ENCODE results near the gene TANGO6. TPM values are rescaled to one million over a fixed set of nuclear protein-coding genes. Genes with fewer than 3 reads are reported as not detected.
"Not testable (repeated sequence)": the region's sequence is repeated elsewhere in the genome, so short reads cannot be mapped to it uniquely, and the experiment has no call there.

Gene TANGO6
- total RNA-seq, 1 experiment from 2014 or later: 18.2 TPM

GRCh38 chr16:69048328-69049120, 205.2 kb downstream of the TANGO6 start:
- BruUV-seq (replicated peaks): no TSS peak
- H3K9me3 ChIP-seq: no peaks in the 10 kb centered on the region
- no peak for DNase-seq
- no peaks in the 10 kb centered on the region for H3K4me1 Mint-ChIP-seq (ENCODE audit: low read depth, unreplicated experiment)
- POLR2A ChIA-PET: no interaction called here
- H3K27me3 ChIP-seq (replicated peaks; ENCODE audit: control insufficient read depth, insufficient read depth, low read length): no peaks in the 10 kb centered on the region
- intact Hi-C loops (cut with micrococcal nuclease; ENCODE audit: unreplicated experiment): no loop called here
- no peaks in the 10 kb centered on the region for H3K27me3 Mint-ChIP-seq (ENCODE audit: insufficient read depth, unreplicated experiment)
- CTCF ChIA-PET: no interaction called here
- no peak overlapping the region for H3K4me3 ChIP-seq (ENCODE audit: low read depth, low read length)
- H3K36me3 Mint-ChIP-seq (ENCODE audit: insufficient read depth, unreplicated experiment): no peaks in the 10 kb centered on the region
- H3K9me3 Mint-ChIP-seq (ENCODE audit: unreplicated experiment): no peaks in the 10 kb centered on the region
- H3K36me3 ChIP-seq (ENCODE audit: control insufficient read depth, insufficient read depth, low read length): no peaks in the 10 kb centered on the region
- H3K4me3 Mint-ChIP-seq (ENCODE audit: unreplicated experiment): no peak overlapping the region
- H3K27ac Mint-ChIP-seq (ENCODE audit: unreplicated experiment): no peak overlapping the region
- peaks cover 5% of the 10 kb centered on the region; the same call in 1 of the 2 replicates for H3K4me1 ChIP-seq
- no peak for TF ChIP-seq CTCF (IDR thresholded peaks at IDR 0.05; ENCODE audit: insufficient read depth in 1 of 2, low read depth in 1 of 2, low read length in 1 of 2, severe bottlenecking in 1 of 2, unreplicated experiment in 1 of 2)

DNA sequence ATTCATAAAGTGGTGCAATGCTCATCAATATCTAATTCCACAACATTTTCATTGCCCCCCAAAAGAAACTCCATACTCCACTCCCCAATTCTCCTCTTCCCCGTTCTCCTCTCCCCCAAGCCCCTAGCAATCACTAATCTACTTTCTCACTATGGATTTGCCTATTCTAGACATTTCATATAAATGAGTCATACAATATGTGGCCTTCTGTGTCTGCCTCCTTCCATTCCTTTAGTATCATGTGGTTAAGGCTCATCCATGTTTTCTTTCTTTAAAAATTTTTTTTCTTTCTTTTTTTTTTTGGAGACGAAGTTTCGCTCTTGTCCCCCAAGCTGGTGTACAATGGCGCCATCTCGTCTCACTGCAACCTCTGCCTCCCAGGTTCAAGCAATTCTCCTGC, 205.8 kb downstream of the TANGO6 start:
- Histone ChIP-seq H3K27me3 (replicated peaks; ENCODE audit: control insufficient read depth, insufficient read depth, low read length) (no peaks in the 10 kb centered on the region), H3K9me3 (no peaks in the 10 kb centered on the region), H3K4me3 (ENCODE audit: low read depth, low read length) (no peak overlapping the region), H3K36me3 (ENCODE audit: control insufficient read depth, insufficient read depth, low read length) (no peaks in the 10 kb centered on the region), H3K4me1 (peaks cover 5% of the 10 kb centered on the region; the same call in 1 of the 2 replicates)
- BruUV-seq (replicated peaks): no TSS peak
- DNase-seq: no peak
- Mint-ChIP-seq H3K9me3 (ENCODE audit: unreplicated experiment) (no peaks in the 10 kb centered on the region), H3K4me1 (ENCODE audit: low read depth, unreplicated experiment) (no peaks in the 10 kb centered on the region), H3K27me3 (ENCODE audit: insufficient read depth, unreplicated experiment) (no peaks in the 10 kb centered on the region), H3K4me3 (ENCODE audit: unreplicated experiment) (no peak overlapping the region), H3K27ac (ENCODE audit: unreplicated experiment) (no peak overlapping the region), H3K36me3 (ENCODE audit: insufficient read depth, unreplicated experiment) (no peaks in the 10 kb centered on the region)
- ChIA-PET CTCF (no interaction called here), POLR2A (no interaction called here)
- no peak for TF ChIP-seq CTCF (IDR thresholded peaks at IDR 0.05; ENCODE audit: insufficient read depth in 1 of 2, low read depth in 1 of 2, low read length in 1 of 2, severe bottlenecking in 1 of 2, unreplicated experiment in 1 of 2)
- intact Hi-C loops (cut with micrococcal nuclease; ENCODE audit: unreplicated experiment): no loop called here

DNA sequence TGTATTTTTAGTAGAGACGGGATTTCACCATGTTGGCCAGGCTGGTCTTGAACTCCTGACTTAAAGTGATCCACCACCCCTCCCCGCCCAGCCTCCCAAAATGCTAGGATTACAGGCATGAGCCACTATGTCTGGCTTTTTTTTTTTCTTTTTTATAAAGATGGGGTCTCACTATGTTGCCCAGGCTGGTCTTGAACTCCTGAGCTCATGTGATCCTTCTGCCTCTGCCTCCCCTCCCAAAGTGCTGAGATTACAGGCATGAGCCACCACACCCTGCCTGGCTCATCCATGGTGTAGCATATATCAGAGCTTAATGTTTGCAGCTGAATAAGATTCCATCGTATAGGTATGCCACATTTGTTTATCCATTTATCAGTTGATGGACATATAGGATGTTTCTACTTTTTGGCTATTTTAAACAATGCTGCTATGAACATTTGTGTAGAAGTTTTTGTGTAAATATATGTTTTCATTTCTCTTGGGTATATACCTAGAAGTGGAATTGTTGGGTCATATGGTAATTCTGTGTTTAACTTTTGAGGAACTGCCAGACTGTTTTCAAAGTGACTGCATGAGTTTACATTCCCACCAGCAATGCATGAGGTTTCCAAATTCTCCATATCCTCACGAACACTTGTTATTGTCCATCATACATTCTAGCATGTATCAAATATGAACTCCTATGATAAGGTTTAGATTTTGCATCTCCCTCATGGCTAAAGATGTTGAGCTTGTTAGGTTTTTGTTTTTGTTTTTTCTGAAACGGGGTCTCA, 206.5 kb downstream of the TANGO6 start:
- ChIA-PET CTCF (interaction anchor here (0.7 kb wide), 1 partner anchor 377 kb away, joined by 5 read pairs; no protein-coding TSS in a partner anchor), POLR2A (interaction anchor here (0.6 kb wide), 2 partner anchors 64 to 322 kb away, joined by 3 to 8 read pairs; no protein-coding TSS in a partner anchor)
- Mint-ChIP-seq H3K36me3 (ENCODE audit: insufficient read depth, unreplicated experiment) (no peaks in the 10 kb centered on the region), H3K27ac (ENCODE audit: unreplicated experiment) (no peak overlapping the region), H3K4me1 (ENCODE audit: low read depth, unreplicated experiment) (no peaks in the 10 kb centered on the region), H3K27me3 (ENCODE audit: insufficient read depth, unreplicated experiment) (no peaks in the 10 kb centered on the region), H3K4me3 (ENCODE audit: unreplicated experiment) (no peak overlapping the region), H3K9me3 (ENCODE audit: unreplicated experiment) (no peaks in the 10 kb centered on the region)
- TF ChIP-seq CTCF (IDR thresholded peaks at IDR 0.05; ENCODE audit: insufficient read depth in 1 of 2, low read depth in 1 of 2, low read length in 1 of 2, severe bottlenecking in 1 of 2, unreplicated experiment in 1 of 2): no peak
- H3K36me3 ChIP-seq (ENCODE audit: control insufficient read depth, insufficient read depth, low read length): no peaks in the 10 kb centered on the region
- H3K4me1 ChIP-seq: peaks cover 5% of the 10 kb centered on the region; the same call in 1 of the 2 replicates
- no peak overlapping the region for H3K4me3 ChIP-seq (ENCODE audit: low read depth, low read length)
- no TSS peak for BruUV-seq (replicated peaks)
- no peak for DNase-seq
- no peaks in the 10 kb centered on the region for H3K27me3 ChIP-seq (replicated peaks; ENCODE audit: control insufficient read depth, insufficient read depth, low read length)
- no peaks in the 10 kb centered on the region for H3K9me3 ChIP-seq
- intact Hi-C loops (cut with micrococcal nuclease; ENCODE audit: unreplicated experiment): no loop called here

DNA sequence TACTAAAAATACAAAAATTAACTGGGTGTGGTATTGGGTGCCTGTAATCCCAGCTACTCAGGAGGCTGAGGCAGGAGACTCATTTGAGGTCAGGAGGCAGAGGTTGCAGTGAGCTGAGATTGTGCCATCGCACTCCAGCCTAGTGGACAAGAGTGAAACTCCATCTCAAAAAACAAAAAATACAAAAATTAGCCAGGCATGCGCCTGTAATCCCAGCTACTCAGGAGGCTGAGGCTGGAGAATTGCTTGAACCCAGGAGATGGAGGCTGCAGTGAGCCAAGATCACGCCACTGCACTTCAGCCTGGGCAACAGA, 208.1 kb downstream of the TANGO6 start:
- H3K9me3 ChIP-seq; H3K27me3 Mint-ChIP-seq (ENCODE audit: insufficient read depth, unreplicated experiment); H3K4me3 Mint-ChIP-seq (ENCODE audit: unreplicated experiment); intact Hi-C loops (cut with micrococcal nuclease; ENCODE audit: unreplicated experiment); H3K36me3 Mint-ChIP-seq (ENCODE audit: insufficient read depth, unreplicated experiment); CTCF ChIA-PET; H3K27me3 ChIP-seq (replicated peaks; ENCODE audit: control insufficient read depth, insufficient read depth, low read length); H3K4me1 ChIP-seq; H3K4me3 ChIP-seq (ENCODE audit: low read depth, low read length); H3K4me1 Mint-ChIP-seq (ENCODE audit: low read depth, unreplicated experiment); DNase-seq; H3K27ac Mint-ChIP-seq (ENCODE audit: unreplicated experiment); H3K36me3 ChIP-seq (ENCODE audit: control insufficient read depth, insufficient read depth, low read length); BruUV-seq (replicated peaks); H3K9me3 Mint-ChIP-seq (ENCODE audit: unreplicated experiment); POLR2A ChIA-PET: not testable (repeated sequence)
